Measurements from ENCODE around the gene BRINP2.
"Not testable (repeated sequence)": the region's sequence is repeated elsewhere in the genome, so short reads cannot be mapped to it uniquely, and the experiment has no call there.

DNA sequence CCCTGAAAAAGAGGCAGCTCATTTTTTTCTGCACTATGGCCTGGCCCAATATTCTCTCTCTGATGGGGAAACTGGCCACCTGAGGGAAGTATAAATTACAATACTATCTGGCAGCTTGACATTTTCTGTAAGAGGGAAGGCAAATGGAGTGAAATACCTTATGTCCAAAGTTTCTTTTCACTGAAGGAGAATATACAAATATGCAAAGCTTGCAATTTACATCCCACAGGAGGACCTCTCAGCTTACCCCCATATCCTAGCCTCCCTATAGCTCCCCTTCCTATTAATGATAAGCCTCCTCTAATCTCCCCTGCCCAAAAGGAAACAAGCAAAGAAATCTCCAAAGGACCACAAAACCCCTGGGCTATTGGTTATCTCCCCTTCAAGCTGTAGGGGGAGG, 150.7 kb downstream of the BRINP2 start:
- not testable (repeated sequence) for TF ChIP-seq IRF2 (CRISPR knock-in tag; IDR thresholded peaks at IDR 0.05; ENCODE audit: borderline replicate concordance, low read depth); NFE2L1 (CRISPR knock-in tag; IDR thresholded peaks at IDR 0.05); PRDM15 (CRISPR knock-in tag; IDR thresholded peaks at IDR 0.05); ATF2 (CRISPR knock-in tag; IDR thresholded peaks at IDR 0.05; ENCODE audit: borderline replicate concordance, low read depth); USF2 (CRISPR knock-in tag; IDR thresholded peaks at IDR 0.05)
- TF ChIP-seq, protein P1, sequence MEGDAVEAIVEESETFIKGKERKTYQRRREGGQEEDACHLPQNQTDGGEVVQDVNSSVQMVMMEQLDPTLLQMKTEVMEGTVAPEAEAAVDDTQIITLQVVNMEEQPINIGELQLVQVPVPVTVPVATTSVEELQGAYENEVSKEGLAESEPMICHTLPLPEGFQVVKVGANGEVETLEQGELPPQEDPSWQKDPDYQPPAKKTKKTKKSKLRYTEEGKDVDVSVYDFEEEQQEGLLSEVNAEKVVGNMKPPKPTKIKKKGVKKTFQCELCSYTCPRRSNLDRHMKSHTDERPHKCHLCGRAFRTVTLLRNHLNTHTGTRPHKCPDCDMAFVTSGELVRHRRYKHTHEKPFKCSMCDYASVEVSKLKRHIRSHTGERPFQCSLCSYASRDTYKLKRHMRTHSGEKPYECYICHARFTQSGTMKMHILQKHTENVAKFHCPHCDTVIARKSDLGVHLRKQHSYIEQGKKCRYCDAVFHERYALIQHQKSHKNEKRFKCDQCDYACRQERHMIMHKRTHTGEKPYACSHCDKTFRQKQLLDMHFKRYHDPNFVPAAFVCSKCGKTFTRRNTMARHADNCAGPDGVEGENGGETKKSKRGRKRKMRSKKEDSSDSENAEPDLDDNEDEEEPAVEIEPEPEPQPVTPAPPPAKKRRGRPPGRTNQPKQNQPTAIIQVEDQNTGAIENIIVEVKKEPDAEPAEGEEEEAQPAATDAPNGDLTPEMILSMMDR (IDR thresholded peaks at IDR 0.05), result not testable (repeated sequence)
- TF ChIP-seq, protein P2, sequence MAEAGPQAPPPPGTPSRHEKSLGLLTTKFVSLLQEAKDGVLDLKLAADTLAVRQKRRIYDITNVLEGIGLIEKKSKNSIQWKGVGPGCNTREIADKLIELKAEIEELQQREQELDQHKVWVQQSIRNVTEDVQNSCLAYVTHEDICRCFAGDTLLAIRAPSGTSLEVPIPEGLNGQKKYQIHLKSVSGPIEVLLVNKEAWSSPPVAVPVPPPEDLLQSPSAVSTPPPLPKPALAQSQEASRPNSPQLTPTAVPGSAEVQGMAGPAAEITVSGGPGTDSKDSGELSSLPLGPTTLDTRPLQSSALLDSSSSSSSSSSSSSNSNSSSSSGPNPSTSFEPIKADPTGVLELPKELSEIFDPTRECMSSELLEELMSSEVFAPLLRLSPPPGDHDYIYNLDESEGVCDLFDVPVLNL (CRISPR knock-in tag; IDR thresholded peaks at IDR 0.05; ENCODE audit: borderline replicate concordance, low read depth), result not testable (repeated sequence)
- TF ChIP-seq, protein P3, sequence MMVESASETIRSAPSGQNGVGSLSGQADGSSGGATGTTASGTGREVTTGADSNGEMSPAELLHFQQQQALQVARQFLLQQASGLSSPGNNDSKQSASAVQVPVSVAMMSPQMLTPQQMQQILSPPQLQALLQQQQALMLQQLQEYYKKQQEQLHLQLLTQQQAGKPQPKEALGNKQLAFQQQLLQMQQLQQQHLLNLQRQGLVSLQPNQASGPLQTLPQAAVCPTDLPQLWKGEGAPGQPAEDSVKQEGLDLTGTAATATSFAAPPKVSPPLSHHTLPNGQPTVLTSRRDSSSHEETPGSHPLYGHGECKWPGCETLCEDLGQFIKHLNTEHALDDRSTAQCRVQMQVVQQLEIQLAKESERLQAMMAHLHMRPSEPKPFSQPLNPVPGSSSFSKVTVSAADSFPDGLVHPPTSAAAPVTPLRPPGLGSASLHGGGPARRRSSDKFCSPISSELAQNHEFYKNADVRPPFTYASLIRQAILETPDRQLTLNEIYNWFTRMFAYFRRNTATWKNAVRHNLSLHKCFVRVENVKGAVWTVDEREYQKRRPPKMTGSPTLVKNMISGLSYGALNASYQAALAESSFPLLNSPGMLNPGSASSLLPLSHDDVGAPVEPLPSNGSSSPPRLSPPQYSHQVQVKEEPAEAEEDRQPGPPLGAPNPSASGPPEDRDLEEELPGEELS (CRISPR knock-in tag; IDR thresholded peaks at IDR 0.05), result not testable (repeated sequence)
- TF ChIP-seq, protein P4, sequence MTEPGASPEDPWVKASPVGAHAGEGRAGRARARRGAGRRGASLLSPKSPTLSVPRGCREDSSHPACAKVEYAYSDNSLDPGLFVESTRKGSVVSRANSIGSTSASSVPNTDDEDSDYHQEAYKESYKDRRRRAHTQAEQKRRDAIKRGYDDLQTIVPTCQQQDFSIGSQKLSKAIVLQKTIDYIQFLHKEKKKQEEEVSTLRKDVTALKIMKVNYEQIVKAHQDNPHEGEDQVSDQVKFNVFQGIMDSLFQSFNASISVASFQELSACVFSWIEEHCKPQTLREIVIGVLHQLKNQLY (CRISPR knock-in tag; IDR thresholded peaks at IDR 0.05), result not testable (repeated sequence)
- TF ChIP-seq, protein P5, sequence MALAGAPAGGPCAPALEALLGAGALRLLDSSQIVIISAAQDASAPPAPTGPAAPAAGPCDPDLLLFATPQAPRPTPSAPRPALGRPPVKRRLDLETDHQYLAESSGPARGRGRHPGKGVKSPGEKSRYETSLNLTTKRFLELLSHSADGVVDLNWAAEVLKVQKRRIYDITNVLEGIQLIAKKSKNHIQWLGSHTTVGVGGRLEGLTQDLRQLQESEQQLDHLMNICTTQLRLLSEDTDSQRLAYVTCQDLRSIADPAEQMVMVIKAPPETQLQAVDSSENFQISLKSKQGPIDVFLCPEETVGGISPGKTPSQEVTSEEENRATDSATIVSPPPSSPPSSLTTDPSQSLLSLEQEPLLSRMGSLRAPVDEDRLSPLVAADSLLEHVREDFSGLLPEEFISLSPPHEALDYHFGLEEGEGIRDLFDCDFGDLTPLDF (CRISPR knock-in tag; IDR thresholded peaks at IDR 0.05), result not testable (repeated sequence)
- TF ChIP-seq, protein P6, sequence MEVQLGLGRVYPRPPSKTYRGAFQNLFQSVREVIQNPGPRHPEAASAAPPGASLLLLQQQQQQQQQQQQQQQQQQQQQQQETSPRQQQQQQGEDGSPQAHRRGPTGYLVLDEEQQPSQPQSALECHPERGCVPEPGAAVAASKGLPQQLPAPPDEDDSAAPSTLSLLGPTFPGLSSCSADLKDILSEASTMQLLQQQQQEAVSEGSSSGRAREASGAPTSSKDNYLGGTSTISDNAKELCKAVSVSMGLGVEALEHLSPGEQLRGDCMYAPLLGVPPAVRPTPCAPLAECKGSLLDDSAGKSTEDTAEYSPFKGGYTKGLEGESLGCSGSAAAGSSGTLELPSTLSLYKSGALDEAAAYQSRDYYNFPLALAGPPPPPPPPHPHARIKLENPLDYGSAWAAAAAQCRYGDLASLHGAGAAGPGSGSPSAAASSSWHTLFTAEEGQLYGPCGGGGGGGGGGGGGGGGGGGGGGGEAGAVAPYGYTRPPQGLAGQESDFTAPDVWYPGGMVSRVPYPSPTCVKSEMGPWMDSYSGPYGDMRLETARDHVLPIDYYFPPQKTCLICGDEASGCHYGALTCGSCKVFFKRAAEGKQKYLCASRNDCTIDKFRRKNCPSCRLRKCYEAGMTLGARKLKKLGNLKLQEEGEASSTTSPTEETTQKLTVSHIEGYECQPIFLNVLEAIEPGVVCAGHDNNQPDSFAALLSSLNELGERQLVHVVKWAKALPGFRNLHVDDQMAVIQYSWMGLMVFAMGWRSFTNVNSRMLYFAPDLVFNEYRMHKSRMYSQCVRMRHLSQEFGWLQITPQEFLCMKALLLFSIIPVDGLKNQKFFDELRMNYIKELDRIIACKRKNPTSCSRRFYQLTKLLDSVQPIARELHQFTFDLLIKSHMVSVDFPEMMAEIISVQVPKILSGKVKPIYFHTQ (CRISPR knock-in tag; IDR thresholded peaks at IDR 0.05), result not testable (repeated sequence)
